HepG2 (cell line): Measurements from ENCODE around the gene ARHGEF4. TPM values are rescaled to one million over a fixed set of nuclear protein-coding genes. Genes with fewer than 3 reads are reported as not detected.

Experiments used
- ATAC-seq: fragments of 200-7000 bp; cut with Tn5 transposase; 3 replicates; pipeline ENCODE4 v1.9.1; 2020; ENCODE audit warnings: mild to moderate bottlenecking, moderate library complexity
- BruUV-seq: library from RNA; stranded (reverse); fragments of 400-500 nt; replicated peaks from 2 replicates; lab custom pipeline; 2021; lab: Mats Ljungman, UMichigan
- CTCF ChIA-PET: fragments of 300-600 bp; formaldehyde crosslinking; extraction: SDS; loops from one replicate; lab custom pipeline; 2021; ENCODE audit warnings: low total read pairs, inconsistent platforms, low intra/inter-chr PET ratio; lab: Yijun Ruan, JAX
- POLR2A ChIA-PET: fragments of 350-600 bp; sonication (Branson Sonifier 250); formaldehyde crosslinking; loops from one replicate; lab custom pipeline; 2020; ENCODE audit warnings: antibody characterized with exemption, inconsistent platforms; lab: Yijun Ruan, JAX
- DNase-seq: peaks from one replicate; pipeline ENCODE4 v3.0.0-alpha.2; 2015; ENCODE audit warnings: low spot score
- FAIRE-seq: peaks from 3 replicates; lab custom pipeline; 2011; peaks lifted over from hg19 to GRCh38; lab: Jason Lieb, UNC
- H2AFZ ChIP-seq: one replicate; pipeline ENCODE4 v1.6.1; 2011; ENCODE audit warnings: low read length, inconsistent platforms
- H3K27ac ChIP-seq: fragments of 300-600 bp; 3 replicates; pipeline ENCODE4 v1.8.0; 2011; ENCODE audit warnings: mixed run types, mild to moderate bottlenecking, mixed read lengths, low read length, inconsistent platforms; ENCODE audit not compliant: insufficient read depth; ENCODE audit errors: extremely low read length
- H3K27me3 ChIP-seq, 2 experiments: fragments of 200-600 bp in 1 of 2; 2 replicates in 1 of 2; 3 replicates in 1 of 2; pipeline versions ENCODE4 v1.6.0 to v1.8.0; 2011; ENCODE audit warnings: low read length in 2 of 2, mild to moderate bottlenecking in 2 of 2, moderate library complexity in 2 of 2, inconsistent platforms in 1 of 2; ENCODE audit not compliant: insufficient read depth in 2 of 2, control insufficient read depth in 1 of 2
- H3K36me3 ChIP-seq, 2 experiments: fragments of 200-600 bp in 1 of 2; replicated peaks in 1 of 2; 2 replicates in 1 of 2; 3 replicates in 1 of 2; pipeline versions ENCODE4 v1.5.1 to v1.8.0; 2011; ENCODE audit warnings: low read length in 2 of 2, inconsistent platforms in 1 of 2; ENCODE audit not compliant: insufficient read depth in 2 of 2, control insufficient read depth in 1 of 2
- H3K4me1 ChIP-seq: 2 replicates; pipeline ENCODE4 v1.5.1; 2012; ENCODE audit warnings: low read length, inconsistent platforms; ENCODE audit not compliant: insufficient read depth
- H3K4me2 ChIP-seq: 2 replicates; pipeline ENCODE4 v1.6.0; 2011; ENCODE audit warnings: low read depth, low read length, inconsistent platforms
- H3K4me3 ChIP-seq, 3 experiments: fragments of 200-600 bp in 1 of 3; sonication (generic), shearing (Covaris generic) in 1 of 3; replicated peaks in 1 of 3; 2 replicates each; pipeline ENCODE4 v1.5.1; 2011 to 2016; ENCODE audit warnings: low read length in 3 of 3, inconsistent platforms in 2 of 3, low read depth in 2 of 3, mild to moderate bottlenecking in 2 of 3, control low read depth in 1 of 3, mixed read lengths in 1 of 3; ENCODE audit not compliant: insufficient read depth in 1 of 3
- H3K79me2 ChIP-seq: one replicate; pipeline ENCODE4 v1.6.1; 2011; ENCODE audit warnings: low read length, inconsistent platforms; ENCODE audit not compliant: insufficient read depth
- H3K9ac ChIP-seq: 2 replicates; pipeline ENCODE4 v1.6.0; 2011; ENCODE audit warnings: mild to moderate bottlenecking, low read depth, low read length, inconsistent platforms; ENCODE audit not compliant: insufficient read depth
- H3K9me3 ChIP-seq: 2 replicates; pipeline ENCODE4 v1.5.1; 2012; ENCODE audit warnings: mild to moderate bottlenecking, low read length
- H4K20me1 ChIP-seq: 2 replicates; pipeline ENCODE4 v1.6.0; 2011; ENCODE audit warnings: inconsistent platforms, mild to moderate bottlenecking, low read length, moderate library complexity; ENCODE audit not compliant: insufficient read depth
- BCL3 ChIP-seq: sonication (generic); formaldehyde crosslinking; IDR thresholded peaks from 2 replicates; pipeline ENCODE4 v1.5.1; 2020; ENCODE audit warnings: mild to moderate bottlenecking, missing genetic modification reagents, moderate library complexity
- HBP1 ChIP-seq: IDR thresholded peaks from 2 replicates; pipeline ENCODE4 v1.6.1; 2016; ENCODE audit warnings: low read depth, control low read depth
- HNRNPLL ChIP-seq: fragments of 200-400 bp; formaldehyde crosslinking; IDR thresholded peaks from 2 replicates; pipeline ENCODE4 v1.6.1; 2017; ENCODE audit warnings: mild to moderate bottlenecking, low read depth, low read length; ENCODE audit not compliant: poor library complexity, severe bottlenecking
- MAFG ChIP-seq: sonication (generic); formaldehyde crosslinking; IDR thresholded peaks from 2 replicates; pipeline ENCODE4 v1.5.1; 2020; ENCODE audit warnings: mild to moderate bottlenecking, missing genetic modification reagents
- MAZ ChIP-seq, 2 experiments: sonication (generic) in 1 of 2; formaldehyde crosslinking in 1 of 2; IDR thresholded peaks; 2 replicates each; pipeline versions ENCODE4 v1.5.0 to v1.6.1; 2012 to 2020; ENCODE audit warnings: low read depth in 2 of 2, mild to moderate bottlenecking in 2 of 2, borderline replicate concordance in 1 of 2, improper control_type of control experiment in 1 of 2, low read length in 1 of 2, missing genetic modification reagents in 1 of 2, moderate library complexity in 1 of 2
- SIN3B ChIP-seq: fragments of 150-350 bp; IDR thresholded peaks from 2 replicates; pipeline ENCODE4 v1.6.1; 2014; ENCODE audit warnings: low read length
- ZBED4 ChIP-seq: sonication (generic); formaldehyde crosslinking; IDR thresholded peaks from 2 replicates; pipeline ENCODE4 v1.4.0; 2020; ENCODE audit warnings: missing genetic modification reagents, borderline replicate concordance
- ZFP36 ChIP-seq: fragments of 150-350 bp; IDR thresholded peaks from 2 replicates; pipeline ENCODE4 v1.6.1; 2018; ENCODE audit warnings: borderline replicate concordance, low read length, low read depth; ENCODE audit not compliant: partially characterized antibody
- ZNF646 ChIP-seq: sonication (generic); formaldehyde crosslinking; IDR thresholded peaks from 2 replicates; pipeline ENCODE4 v1.9.0; 2021; ENCODE audit warnings: mild to moderate bottlenecking, missing genetic modification reagents
- ZSCAN12 ChIP-seq: sonication (generic); formaldehyde crosslinking; IDR thresholded peaks from 2 replicates; pipeline ENCODE4 v1.9.0; 2021; ENCODE audit warnings: mild to moderate bottlenecking, missing genetic modification reagents
- ZSCAN9 ChIP-seq: IDR thresholded peaks from 2 replicates; pipeline ENCODE4 v1.6.1; 2016; ENCODE audit warnings: borderline replicate concordance
- WGBS: methylation state at CpG from one replicate; pipeline ENCODE4 v1.1.6; 2017; ENCODE audit warnings: low lambda C conversion rate; 5-methylcytosine and 5-hydroxymethylcytosine counted together
- in situ Hi-C: cut with HindIII; loops from 2 replicates; pipeline ENCODE4 v1.10.0; 2017; ENCODE audit warnings: low pct_unique_long_range_greater_than_20kb; ENCODE audit not compliant: extremely low pct_ligation_motif_present
- intact Hi-C: fragments of 100-400 bp; cut with micrococcal nuclease; formaldehyde crosslinking; loops from one replicate; pipeline ENCODE4 v1.10.0; 2022; ENCODE audit not compliant: unreplicated experiment
- polyA plus RNA-seq, 8 experiments: library from polyadenylated mRNA; depleted of rRNA in 3 of 8; stranded (reverse) in 7 of 8; unstranded in 1 of 8; fragments of >200 nt; fragmentation: Illumina TruSeq in 4 of 8; extraction: Trizol in 4 of 8; gene quantifications; 2 replicates each; pipeline versions ENCODE4 v1.2.1 to v1.2.3, GENCODE V29; 2011 to 2016; ENCODE audit warnings: low read depth in 4 of 8, missing spikeins in 1 of 8, mixed read lengths in 1 of 8; ENCODE audit not compliant: insufficient read depth in 1 of 8
- total RNA-seq, 5 experiments: library from RNA; depleted of rRNA; stranded (reverse); fragments of >200 nt; fragmentation: Illumina TruSeq; extraction: Trizol; gene quantifications; 2 replicates each; pipeline ENCODE4 v1.2.3, GENCODE V29; 2016; ENCODE audit warnings: low read depth in 1 of 5

ARHGEF4 gene
- total and polyA plus RNA-seq, 2 of the 13 experiments (the other 11 are each of a cell fraction or from before 2014, with no cell fraction given) = 0.11 to 0.13 TPM

- no peak for FAIRE-seq
- no peak for ATAC-seq
- 57% methylated on average over 1 of the region's 1 CpG for WGBS
- TF ChIP-seq BCL3 (CRISPR knock-in tag) = no peak
- TF ChIP-seq MAFG = no peak
- no peak for TF ChIP-seq ZFP36
- no peak for TF ChIP-seq ZSCAN12
- no peak for TF ChIP-seq SIN3B
- TF ChIP-seq MAZ (IDR thresholded peaks at IDR 0.05; ENCODE audit: borderline replicate concordance, low read depth, low read length) = no peak
- TF ChIP-seq MAZ (CRISPR knock-in tag; IDR thresholded peaks at IDR 0.05; ENCODE audit: low read depth) = no peak
- TF ChIP-seq HNRNPLL = no peak
- no peak for TF ChIP-seq ZBED4 (CRISPR knock-in tag)
- TF ChIP-seq ZSCAN9 (CRISPR knock-in tag) = no peak
- no peak for TF ChIP-seq ZNF646 (CRISPR knock-in tag)
- TF ChIP-seq HBP1 = no peak
These were observed 187.0 kb downstream of the ARHGEF4 start for GRCh38 chr2:131023758-131024157.

More at GRCh38 chr2:131023758-131024157, 187.0 kb downstream of the ARHGEF4 start:
- in situ Hi-C loops (no loop called here), intact Hi-C loops (no loop called here)
- H3K27ac ChIP-seq = no peak overlapping the region
- CTCF ChIA-PET = no interaction called here
- H3K79me2 ChIP-seq = no peaks in the 10 kb centered on the region
- no peak for DNase-seq
- no peaks in the 10 kb centered on the region for H4K20me1 ChIP-seq
- no peaks in the 10 kb centered on the region for H3K36me3 ChIP-seq
- H3K27me3 ChIP-seq = peaks cover 0 to 8% of the 10 kb centered on the region in 2 experiments; a peak in 1 of 5 replicates
- POLR2A ChIA-PET = no interaction called here
- no peak overlapping the region for H3K4me2 ChIP-seq
- no TSS peak for BruUV-seq
- H2AFZ ChIP-seq = no peak overlapping the region
- no peaks in the 10 kb centered on the region for H3K9me3 ChIP-seq
- H3K4me1 ChIP-seq = no peaks in the 10 kb centered on the region
- no peak overlapping the region for H3K9ac ChIP-seq
- no peak overlapping the region for H3K4me3 ChIP-seq
